T1000 (cell line): ENCODE results near the gene ATG5.
"Not testable (repeated sequence)": the region's sequence is repeated elsewhere in the genome, so short reads cannot be mapped to it uniquely, and the experiment has no call there.

ENCODE experiments used
- DNase-seq: peaks from one replicate; lab custom pipeline; 2025; ENCODE audit warnings: mixed read lengths; lab: John Stamatoyannopoulos, UW

The ATG5 gene

DNA sequence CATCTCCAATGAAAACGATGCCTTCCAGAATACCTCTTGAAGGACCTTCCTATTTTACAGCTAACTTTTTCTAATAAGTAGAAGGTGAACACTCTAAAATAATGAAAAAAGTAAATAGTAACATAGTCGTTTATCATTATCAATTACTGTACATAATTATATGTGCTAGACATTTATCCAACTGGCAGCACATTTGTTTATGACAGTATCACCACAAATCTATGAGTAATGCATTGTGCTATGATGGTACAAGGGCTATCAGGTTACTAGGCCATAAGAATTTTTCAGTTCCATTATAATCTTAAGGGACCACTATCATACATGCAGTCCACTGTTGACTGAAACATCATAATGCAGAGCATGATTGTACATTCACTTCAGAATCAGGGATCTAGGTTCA lies 68.4 kb downstream of the ATG5 start:
- DNase-seq = no peak

GRCh38 chr6:106256201-106256968 lies 69.2 kb downstream of the ATG5 start:
- no peak for DNase-seq

DNA sequence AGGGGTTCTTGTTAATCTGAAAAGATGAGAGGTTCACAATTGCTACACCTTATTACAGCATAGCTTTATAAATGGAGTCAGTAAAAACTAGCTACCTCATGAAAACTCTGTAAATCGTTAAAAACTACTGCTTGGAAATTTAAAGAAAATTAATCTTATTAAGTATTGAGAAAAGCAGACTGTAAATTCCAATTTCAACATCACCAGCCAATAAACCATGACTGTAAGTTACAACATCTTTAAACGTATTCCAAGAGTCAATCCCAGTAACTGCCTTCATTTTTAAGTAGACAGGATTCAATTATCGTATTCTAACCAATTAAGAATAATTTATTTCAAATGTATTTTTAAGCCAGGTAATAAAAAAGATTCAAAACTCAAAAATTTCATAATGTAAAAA lies 70.3 kb downstream of the ATG5 start:
- no peak for DNase-seq

DNA sequence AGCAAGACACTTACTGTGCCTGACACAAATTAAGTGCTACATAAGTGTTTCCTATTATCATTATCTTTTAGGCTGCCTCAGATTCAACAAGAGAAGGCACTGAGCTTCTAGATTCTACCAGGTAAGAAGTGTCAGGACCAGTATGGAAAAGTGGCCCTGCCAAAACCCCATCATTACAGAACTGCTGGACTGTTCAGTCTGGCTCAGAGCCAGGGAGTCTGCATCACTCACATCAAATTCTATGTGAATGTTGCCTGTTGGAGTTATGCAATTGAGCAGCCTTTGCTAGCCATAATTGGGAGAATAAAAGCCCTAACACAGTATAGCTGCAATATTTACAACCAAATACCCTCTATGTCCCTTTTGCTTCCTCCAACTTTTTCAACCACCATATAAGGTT lies 70.9 kb downstream of the ATG5 start:
- DNase-seq = no peak

DNA sequence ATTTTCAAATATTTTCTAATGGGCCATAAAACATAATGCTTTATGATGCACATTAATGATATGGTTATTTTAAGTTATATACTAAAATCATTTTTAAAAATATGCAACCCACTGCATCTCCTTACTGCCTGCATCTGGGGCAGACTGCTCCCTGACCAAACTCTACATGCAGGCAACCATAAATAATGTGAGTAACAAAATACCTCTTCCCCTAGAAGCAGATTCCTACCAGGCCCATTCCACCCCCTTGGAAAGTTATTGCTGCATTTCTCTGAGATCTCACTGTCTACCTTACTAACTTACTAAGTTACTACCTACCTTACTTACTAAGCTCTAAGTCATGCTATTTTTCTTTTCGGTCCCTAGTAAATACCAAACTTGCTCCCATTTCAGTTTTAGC lies 71.8 kb downstream of the ATG5 start:
- DNase-seq = no peak

DNA sequence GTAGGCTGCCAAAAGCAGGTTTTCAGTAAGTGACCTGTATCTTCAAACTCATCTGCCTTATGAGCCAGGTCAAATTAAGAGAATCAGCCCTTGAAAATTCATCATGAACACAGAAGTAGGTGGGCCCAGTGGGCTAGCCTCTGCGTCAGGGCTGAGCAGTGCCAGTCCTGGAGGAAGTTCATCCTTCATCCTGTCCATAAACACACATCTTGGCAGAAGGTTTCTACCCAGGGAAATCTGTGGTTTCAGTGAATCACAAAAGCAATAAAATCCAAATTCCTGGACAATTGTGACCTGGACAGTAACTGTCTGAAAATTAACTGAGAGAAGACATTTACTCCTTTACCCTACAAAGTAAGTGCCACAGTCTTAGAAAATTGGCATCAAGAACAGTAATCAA lies 72.4 kb downstream of the ATG5 start:
- peak; percentile 41 for DNase-seq

- no peak for DNase-seq
Observed at GRCh38 chr6:106252687-106253086, 72.9 kb downstream of the ATG5 start.

DNA sequence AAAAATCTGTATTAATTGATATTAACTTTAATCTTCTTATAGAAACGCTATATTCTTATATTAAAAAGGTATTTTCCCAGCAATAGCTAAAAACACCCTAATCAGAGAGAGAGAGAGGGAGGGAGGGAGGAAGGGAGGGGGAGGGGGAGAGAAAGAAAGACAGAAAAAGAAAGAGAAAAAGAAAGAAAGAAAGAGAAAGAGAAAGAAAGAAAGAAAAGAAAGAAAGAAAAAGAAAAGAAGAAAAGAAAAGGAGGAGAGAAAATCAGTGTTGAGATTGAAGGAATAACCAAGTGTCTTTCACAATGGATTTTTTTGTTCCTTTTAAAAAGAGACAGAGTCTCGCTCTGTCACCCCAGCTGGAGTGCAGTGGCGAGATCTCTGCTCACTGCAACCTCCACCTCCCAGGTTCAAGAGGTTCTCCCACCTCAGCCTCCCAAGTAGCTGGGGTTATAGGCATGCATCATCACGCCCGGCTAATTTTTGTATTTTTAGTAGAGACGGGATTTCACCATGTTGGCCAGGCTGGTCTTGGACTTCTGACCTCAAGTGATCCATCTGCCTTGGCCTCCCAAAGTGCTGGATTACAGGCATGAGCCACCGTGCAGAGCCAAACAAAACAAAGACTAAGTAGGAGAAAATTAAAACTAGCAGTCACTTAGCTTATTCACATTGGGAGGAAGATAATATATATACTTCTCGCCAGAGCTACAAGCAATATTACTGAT lies 73.9 kb downstream of the ATG5 start:
- not testable (repeated sequence) for DNase-seq

- no peak for DNase-seq
Observed at GRCh38 chr6:106250953-106251352, 74.6 kb downstream of the ATG5 start.

DNA sequence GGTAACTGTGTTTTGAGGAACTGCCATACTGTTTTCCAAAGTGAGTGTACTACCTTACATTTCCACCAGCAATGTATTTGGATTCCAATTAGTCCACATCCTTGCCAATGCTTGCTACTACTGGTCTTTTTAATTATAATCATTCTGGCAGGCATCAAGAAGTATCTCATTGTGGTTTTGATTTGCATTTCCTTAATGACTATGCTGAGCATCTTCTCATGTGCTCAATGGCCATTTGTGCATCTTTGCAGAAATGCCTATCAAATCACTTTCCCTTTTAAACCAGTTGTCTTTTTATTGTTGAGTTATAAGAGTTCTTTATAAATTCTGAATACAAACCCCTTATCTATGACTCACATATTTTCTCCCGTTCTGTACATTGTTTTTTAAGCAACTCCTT lies 75.9 kb downstream of the ATG5 start:
- DNase-seq = no peak

GRCh38 chr6:106247733-106248132 lies 77.8 kb downstream of the ATG5 start:
- no peak for DNase-seq

- DNase-seq = no peak
Observed at GRCh38 chr6:106247293-106247692, 78.3 kb downstream of the ATG5 start.

GRCh38 chr6:106244931-106245330 lies 80.6 kb downstream of the ATG5 start:
- no peak for DNase-seq

DNA sequence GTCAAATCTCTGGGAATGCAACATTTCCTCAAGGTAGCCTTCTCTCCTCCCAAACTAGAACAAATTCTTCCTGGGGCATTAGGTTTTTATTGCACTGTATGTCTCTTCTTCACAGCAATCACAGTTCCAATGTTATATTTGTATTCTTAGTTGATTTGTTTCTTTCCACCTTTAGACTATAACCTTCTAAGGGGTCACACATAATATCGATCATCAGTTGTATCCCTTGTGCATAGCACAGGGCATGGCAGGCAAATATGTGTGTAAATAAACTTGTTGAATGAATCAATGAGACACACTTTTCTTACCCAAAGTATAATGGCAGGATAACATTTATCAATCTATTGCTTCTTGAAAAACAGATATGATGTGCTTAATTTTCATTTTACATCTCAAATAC lies 81.0 kb downstream of the ATG5 start:
- no peak for DNase-seq

DNA sequence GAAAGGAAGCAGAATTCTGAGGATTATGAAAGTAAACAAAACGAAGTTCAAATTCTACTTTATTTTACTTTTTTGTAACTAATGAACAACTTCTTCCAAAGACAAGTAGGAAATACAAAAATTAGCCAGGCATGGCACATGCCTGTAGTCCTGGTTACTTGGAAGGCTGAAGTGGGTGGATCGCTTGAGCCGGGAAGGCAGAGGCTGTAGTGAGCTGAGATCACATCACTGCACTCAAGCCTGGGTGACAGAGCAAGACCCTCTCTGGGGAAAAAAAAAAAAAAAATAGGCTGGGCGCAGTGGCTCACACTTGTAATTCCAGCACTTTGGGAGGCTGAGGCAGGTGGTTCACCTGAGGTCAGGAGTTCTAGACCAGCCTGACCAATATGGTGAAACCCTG lies 82.3 kb downstream of the ATG5 start:
- DNase-seq = no peak

DNA sequence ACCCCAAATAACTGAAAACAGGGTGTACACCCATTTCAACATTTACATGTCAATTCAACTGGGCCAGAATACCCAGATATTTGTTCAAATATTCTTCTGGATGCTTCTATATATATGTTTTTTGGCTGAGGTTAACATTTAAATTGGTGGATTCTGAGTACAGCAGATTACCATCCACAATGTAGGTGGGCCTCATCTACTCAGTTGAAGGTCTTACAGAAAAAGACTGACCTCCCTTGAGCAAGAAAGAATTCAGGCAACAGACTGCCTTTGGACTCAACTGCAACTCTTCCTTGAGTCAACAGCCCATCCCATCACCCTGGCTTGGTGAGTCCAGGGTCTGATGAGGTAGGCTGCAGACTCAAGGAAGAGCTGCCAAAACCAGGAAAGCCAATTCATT lies 84.1 kb downstream of the ATG5 start:
- no peak for DNase-seq

- DNase-seq = no peak
Observed at GRCh38 chr6:106237286-106237685, 88.3 kb downstream of the ATG5 start.

DNA sequence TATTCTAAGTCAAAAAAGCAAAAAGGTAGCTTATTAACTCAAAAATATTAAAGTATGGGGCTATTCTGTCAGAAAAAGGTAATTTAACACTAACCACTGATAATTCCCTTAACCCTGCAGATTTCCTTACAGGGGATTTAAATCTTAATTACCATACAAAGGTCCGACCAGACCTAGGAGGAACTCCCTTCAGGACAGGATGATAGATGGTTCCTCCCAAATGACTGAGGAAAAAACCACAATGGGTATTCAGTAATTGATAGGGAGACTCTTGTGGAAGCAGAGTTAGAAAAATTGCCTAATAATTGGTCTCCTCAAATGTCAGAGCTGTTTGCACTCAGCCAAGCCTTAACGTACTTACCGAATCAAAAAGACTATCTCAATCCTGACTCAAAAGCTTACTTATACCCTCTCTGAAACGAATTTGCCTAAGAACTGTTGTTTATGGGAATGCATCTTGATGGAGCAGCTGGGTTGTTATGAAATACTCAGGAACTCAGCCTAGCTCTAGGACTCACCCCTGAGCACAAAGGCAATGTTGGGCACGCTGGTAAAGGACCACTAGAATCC lies 95.6 kb downstream of the ATG5 start:
- not testable (repeated sequence) for DNase-seq

DNA sequence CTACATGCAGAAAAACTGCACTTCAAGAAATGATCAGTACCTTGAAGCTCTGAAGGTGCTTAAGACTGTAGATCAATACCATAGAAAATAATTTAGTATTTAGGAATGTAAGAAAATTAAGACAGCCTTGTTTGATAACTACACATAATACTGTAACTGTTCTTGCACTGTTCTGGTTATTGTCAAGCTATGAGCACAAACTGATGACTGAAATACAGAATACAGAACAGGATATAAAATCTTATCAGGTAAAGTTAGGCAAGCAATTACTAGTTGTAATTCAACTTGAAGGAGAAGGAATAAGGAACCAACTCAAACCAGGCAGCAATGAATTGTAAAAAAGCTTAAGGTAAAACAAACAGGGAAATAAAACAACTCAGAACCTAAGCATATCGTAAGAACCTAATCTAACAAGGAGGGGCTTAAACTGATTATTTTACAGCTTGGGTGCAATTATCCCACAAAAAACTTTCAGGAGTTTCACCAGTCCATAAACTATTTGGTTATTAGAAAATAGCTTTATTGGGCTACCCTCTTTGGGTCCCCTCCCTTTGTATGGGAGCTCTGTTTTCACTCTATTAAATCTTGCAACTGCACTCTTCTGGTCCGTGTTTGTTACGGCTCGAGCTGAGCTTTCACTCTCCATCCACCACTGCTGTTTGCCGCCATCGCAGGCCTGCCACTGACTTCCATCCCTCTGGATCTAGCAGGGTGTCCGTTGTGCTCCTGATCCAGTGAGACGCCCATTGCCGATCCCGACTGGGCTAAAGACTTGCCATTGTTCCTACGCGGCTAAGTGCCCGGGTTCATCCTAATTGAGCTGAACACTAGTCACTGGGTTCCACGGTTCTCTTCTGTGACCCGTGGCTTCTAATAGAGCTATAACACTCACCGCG lies 97.7 kb downstream of the ATG5 start:
- no peak for DNase-seq

DNA sequence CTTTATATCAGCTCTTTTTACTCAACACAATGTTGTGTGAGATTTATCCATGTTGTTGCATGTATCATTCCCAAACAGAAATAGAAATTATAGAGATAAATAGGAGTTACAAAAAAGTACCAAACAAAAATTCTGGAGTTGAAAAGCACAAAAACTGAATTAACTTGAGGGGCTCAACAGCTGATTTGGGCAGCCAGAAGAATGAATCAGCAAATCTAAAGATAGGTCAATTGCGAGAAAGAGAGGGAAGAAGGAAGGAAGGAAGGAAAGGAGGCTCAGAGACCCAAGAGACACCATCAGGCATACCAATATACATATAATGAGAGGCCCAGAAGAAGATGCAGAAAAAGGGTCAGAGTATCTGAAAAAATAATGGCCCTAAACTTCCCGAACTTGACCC lies 98.9 kb downstream of the ATG5 start:
- DNase-seq = no peak

DNA sequence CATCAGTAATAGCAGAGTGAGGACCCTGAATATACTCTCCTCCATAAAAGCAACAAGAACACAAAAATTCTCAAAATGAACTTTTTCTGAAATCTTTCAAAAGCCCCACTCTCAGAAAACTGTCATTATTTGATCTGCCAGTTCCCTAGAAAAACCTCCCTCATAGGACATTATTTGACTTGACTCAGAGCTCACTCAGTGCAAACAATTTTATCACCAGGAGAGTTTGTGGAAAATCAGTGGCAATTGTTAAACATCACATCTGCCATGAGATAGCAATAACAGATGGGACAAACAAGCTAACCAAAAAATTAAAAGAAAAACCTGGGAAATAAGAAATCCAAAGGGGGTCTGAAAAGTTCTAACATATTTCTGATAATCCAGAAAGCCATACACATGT lies 100.0 kb downstream of the ATG5 start:
- DNase-seq = no peak

- DNase-seq = no peak
Observed at GRCh38 chr6:106223300-106223930, 102.1 kb downstream of the ATG5 start.
